Upper lobe of left lung (tissue), 6 donors: ENCODE measurements around the gene ATL2. TPM values are rescaled to one million over a fixed set of nuclear protein-coding genes. Genes with fewer than 3 reads are reported as not detected.

Experiments used
- ATAC-seq, 2 donors: fragments of 200-7000 bp; cut with Tn5 transposase; one replicate each; pipeline ENCODE4 v1.9.1; 2022; ENCODE audit warnings: mild to moderate bottlenecking in 2 of 2, moderate library complexity in 2 of 2; ENCODE audit not compliant: low FRiP score in 2 of 2
- DNase-seq, 2 donors: peaks; one replicate each; pipeline ENCODE4 v3.0.0-alpha.2; 2019 to 2020
- H3K27ac ChIP-seq, 4 donors: fragments of 200-600 bp; sonication (generic); one replicate each; pipeline ENCODE4 v1.5.1; 2016 to 2019
- H3K27me3 ChIP-seq, 4 donors: fragments of 200-600 bp; sonication (generic); one replicate each; pipeline ENCODE4 v1.5.1; 2017 to 2019
- H3K36me3 ChIP-seq, 4 donors: fragments of 200-600 bp; sonication (generic); one replicate each; pipeline ENCODE4 v1.5.1; 2016 to 2019
- H3K4me1 ChIP-seq, 4 donors: fragments of 200-600 bp; sonication (generic); one replicate each; pipeline ENCODE4 v1.5.1; 2018 to 2019
- H3K4me3 ChIP-seq, 4 donors: fragments of 200-600 bp; sonication (generic); one replicate each; pipeline ENCODE4 v1.5.1; 2017 to 2019; ENCODE audit warnings: mild to moderate bottlenecking in 2 of 4, moderate library complexity in 1 of 4
- H3K9me3 ChIP-seq, 4 donors: fragments of 200-600 bp; sonication (generic); one replicate each; pipeline ENCODE4 v1.5.1; 2018 to 2019
- EP300 ChIP-seq, 4 donors: sonication (generic); formaldehyde crosslinking; IDR thresholded peaks; one replicate each; pipeline ENCODE4 v1.5.1; 2017; ENCODE audit warnings: antibody characterized with exemption in 4 of 4, control low read depth in 2 of 4
- POLR2A ChIP-seq, 4 donors: fragments of 450-650 bp; IDR thresholded peaks; one replicate each; pipeline ENCODE4 v1.5.1; 2016 to 2017; ENCODE audit warnings: antibody characterized with exemption in 4 of 4, mild to moderate bottlenecking in 2 of 4
- POLR2AphosphoS5 ChIP-seq, 2 donors: sonication (generic); formaldehyde crosslinking; IDR thresholded peaks; one replicate each; pipeline ENCODE4 v1.5.1; 2017; ENCODE audit warnings: antibody characterized with exemption in 2 of 2
- WGBS, 2 donors: methylation state at CpG; one replicate each; pipeline ENCODE4 v1.1.5; 2017 to 2018; 5-methylcytosine and 5-hydroxymethylcytosine counted together
- total RNA-seq, 6 donors: library from RNA; depleted of rRNA in 4 of 6; stranded (reverse); fragments of >200 nt in 4 of 6; gene quantifications; one replicate each; pipeline versions ENCODE4 v1.1.0 to v1.2.1, GENCODE V29; 2016 to 2021
- TF ChIP-seq, protein P1 (sequence below), 6 experiments: fragments of 450-650 bp in 4 of 6; fragments of 200-600 bp in 2 of 6; sonication (generic) in 2 of 6; IDR thresholded peaks; one replicate each; pipeline ENCODE4 v1.5.1; 2016 to 2019; ENCODE audit warnings: antibody characterized with exemption in 6 of 6
- donor health status: DM: no; HTN: no; CAD: no; lungs with moderate emphysema.
- donor health status: DM: no; HTN: yes; CAD: no; lungs with severe emphysema.

ATL2 gene
- total RNA-seq, 6 donors from 2014 or later = 43.9 to 150 (median 68.1) TPM

DNA sequence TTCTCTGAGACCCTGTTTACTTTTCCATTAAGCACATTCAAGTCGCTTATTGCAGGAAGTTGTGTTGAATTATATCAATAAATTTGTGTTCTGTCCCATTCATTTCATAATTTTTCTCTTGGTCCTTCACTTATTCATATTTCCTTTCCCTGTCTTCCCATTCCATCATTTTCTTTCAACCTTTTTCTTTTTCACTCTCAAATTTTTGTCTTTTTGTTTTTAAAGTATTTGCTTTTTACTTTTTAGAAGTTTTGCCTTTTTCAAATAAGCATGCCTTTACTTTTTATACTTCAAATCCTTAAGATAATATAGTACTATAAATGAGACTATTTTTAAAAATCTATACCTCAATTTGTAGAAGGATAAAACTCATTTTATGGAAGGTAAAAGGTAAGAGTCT is 120.5 kb downstream of the ATL2 start:
- Histone ChIP-seq H3K4me3 (no peak overlapping the region), H3K36me3 (no peaks in the 10 kb centered on the region), H3K4me1 (no peaks in the 10 kb centered on the region), H3K9me3 (no peaks in the 10 kb centered on the region), H3K27ac (no peak overlapping the region), H3K27me3 (no peaks in the 10 kb centered on the region)
- ATAC-seq (no peak), DNase-seq (no peak)
- 78 to 81% methylated on average over 1 of the region's 1 CpG for WGBS, 2 donors
- TF ChIP-seq POLR2AphosphoS5 (IDR thresholded peaks at IDR 0.05) = no peak
- TF ChIP-seq, protein P1, sequence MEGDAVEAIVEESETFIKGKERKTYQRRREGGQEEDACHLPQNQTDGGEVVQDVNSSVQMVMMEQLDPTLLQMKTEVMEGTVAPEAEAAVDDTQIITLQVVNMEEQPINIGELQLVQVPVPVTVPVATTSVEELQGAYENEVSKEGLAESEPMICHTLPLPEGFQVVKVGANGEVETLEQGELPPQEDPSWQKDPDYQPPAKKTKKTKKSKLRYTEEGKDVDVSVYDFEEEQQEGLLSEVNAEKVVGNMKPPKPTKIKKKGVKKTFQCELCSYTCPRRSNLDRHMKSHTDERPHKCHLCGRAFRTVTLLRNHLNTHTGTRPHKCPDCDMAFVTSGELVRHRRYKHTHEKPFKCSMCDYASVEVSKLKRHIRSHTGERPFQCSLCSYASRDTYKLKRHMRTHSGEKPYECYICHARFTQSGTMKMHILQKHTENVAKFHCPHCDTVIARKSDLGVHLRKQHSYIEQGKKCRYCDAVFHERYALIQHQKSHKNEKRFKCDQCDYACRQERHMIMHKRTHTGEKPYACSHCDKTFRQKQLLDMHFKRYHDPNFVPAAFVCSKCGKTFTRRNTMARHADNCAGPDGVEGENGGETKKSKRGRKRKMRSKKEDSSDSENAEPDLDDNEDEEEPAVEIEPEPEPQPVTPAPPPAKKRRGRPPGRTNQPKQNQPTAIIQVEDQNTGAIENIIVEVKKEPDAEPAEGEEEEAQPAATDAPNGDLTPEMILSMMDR (IDR thresholded peaks at IDR 0.05) = no peak
- no peak for TF ChIP-seq POLR2A (IDR thresholded peaks at IDR 0.05)
- TF ChIP-seq EP300 (IDR thresholded peaks at IDR 0.05) = no peak

DNA sequence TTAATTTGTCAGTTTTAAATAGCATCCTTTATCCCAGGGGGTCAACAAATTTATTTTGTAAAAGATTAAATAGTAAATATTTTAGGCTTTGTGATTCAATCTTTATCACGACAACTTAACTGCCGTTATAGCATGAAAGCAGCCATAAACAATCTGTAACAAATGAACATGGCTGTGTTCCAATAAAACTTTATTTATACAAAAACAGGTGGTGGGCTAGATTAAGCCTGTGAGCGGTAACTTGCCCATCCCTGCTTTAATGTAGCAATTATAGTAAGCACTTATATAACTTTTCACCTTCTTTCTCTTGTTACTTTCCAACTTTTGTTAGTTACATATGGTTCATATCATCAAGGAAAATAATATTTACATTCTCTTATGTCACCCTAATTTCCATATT is 121.9 kb downstream of the ATL2 start:
- Histone ChIP-seq H3K9me3 (no peaks in the 10 kb centered on the region), H3K27me3 (no peaks in the 10 kb centered on the region), H3K36me3 (no peaks in the 10 kb centered on the region), H3K27ac (no peak overlapping the region), H3K4me3 (no peak overlapping the region), H3K4me1 (no peaks in the 10 kb centered on the region)
- no peak for DNase-seq
- 78 to 82% methylated on average over 3 of the region's 3 CpGs for WGBS, 2 donors
- ATAC-seq = no peak
- TF ChIP-seq, protein P1 (IDR thresholded peaks at IDR 0.05) = no peak
- TF ChIP-seq POLR2A (IDR thresholded peaks at IDR 0.05) (no peak), POLR2AphosphoS5 (IDR thresholded peaks at IDR 0.05) (no peak), EP300 (IDR thresholded peaks at IDR 0.05) (no peak)

DNA sequence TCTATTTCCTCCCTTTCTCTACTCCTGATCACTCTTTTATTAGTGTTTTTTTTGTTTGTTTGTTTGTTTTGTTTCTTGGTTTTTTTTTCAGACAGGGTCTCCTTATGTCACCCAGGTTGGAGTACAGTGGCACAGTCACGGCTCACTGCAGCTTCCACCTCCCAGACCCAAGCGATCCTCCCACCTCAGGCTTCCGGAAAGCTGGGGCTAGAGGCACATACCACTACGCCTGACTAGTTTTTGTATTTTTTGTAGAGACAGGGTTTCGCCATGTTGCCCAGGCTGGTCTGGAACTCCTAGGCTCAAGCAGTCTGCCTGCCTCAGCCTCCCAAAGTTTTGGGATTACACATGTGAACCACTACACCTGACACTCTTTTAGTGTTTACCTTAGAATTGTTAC is 122.3 kb downstream of the ATL2 start:
- WGBS, 2 donors = 91 to 99% methylated on average over 5 of the region's 5 CpGs
- ATAC-seq (no peak), DNase-seq (no peak)

DNA sequence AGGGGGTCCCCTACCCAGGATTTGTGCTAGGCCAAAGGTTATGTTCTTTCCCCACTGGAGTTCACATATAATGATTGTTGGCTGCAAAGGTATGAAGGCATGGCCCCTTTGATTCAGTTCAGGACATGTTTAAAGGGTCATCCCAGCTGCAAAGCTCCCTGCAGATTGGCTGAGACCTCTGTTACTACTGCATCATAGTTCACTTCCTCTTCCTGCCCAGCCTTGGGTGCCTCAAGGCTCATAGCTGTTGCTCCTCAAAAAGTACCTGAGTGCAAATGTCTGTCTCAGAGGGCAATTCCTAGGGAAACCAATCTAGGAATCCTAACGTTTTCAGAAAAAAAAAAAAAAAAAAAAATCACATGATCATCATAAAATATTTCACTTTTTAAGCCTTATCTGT is 125.1 kb downstream of the ATL2 start:
- ATAC-seq = no peak
- no peaks in the 10 kb centered on the region for H3K4me1 ChIP-seq
- no peak for DNase-seq
- H3K27me3 ChIP-seq = no peaks in the 10 kb centered on the region
- no peaks in the 10 kb centered on the region for H3K9me3 ChIP-seq
- WGBS, 2 donors = 51 to 55% methylated on average over 1 of the region's 1 CpG
- H3K4me3 ChIP-seq = no peak overlapping the region
- TF ChIP-seq POLR2A (IDR thresholded peaks at IDR 0.05) (no peak), EP300 (IDR thresholded peaks at IDR 0.05) (no peak), POLR2AphosphoS5 (IDR thresholded peaks at IDR 0.05) (no peak)
- TF ChIP-seq, protein P1 (IDR thresholded peaks at IDR 0.05) = no peak
- no peak overlapping the region for H3K27ac ChIP-seq
- no peaks in the 10 kb centered on the region for H3K36me3 ChIP-seq

More for the DNA sequence above, 122.3 kb downstream of the ATL2 start:
- Histone ChIP-seq H3K27ac (no peak overlapping the region), H3K36me3 (no peaks in the 10 kb centered on the region), H3K4me1 (no peaks in the 10 kb centered on the region), H3K4me3 (no peak overlapping the region), H3K9me3 (no peaks in the 10 kb centered on the region), H3K27me3 (no peaks in the 10 kb centered on the region)
- TF ChIP-seq EP300 (IDR thresholded peaks at IDR 0.05) = no peak
- no peak for TF ChIP-seq POLR2A (IDR thresholded peaks at IDR 0.05)
- TF ChIP-seq POLR2AphosphoS5 (IDR thresholded peaks at IDR 0.05) = no peak
- TF ChIP-seq, protein P1 (IDR thresholded peaks at IDR 0.05) = no peak

DNA sequence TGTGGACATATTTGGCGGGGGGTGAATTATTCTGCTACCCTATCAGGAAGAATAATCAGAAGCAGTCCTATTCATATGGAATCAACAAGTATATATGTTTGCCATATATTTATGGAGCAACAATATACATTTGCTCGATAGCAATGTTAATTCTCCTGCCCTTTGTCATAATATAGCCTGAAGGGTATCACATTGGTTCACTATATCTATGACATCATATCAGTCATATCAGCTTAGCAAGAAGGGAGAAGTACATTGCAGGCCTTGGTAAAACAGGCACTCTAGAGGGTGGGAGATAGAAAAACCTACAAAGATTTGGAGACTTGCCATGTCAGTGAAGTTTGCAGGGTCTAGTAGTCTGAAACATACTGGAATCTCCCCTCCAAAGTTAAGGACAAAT is 128.4 kb downstream of the ATL2 start:
- no peak overlapping the region for H3K4me3 ChIP-seq

More for the DNA sequence above, 128.4 kb downstream of the ATL2 start:
- ATAC-seq (no peak), DNase-seq (no peak)
- Histone ChIP-seq H3K27me3 (no peaks in the 10 kb centered on the region), H3K4me1 (no peaks in the 10 kb centered on the region), H3K36me3 (no peaks in the 10 kb centered on the region), H3K27ac (no peak overlapping the region), H3K9me3 (no peaks in the 10 kb centered on the region)
- TF ChIP-seq EP300 (IDR thresholded peaks at IDR 0.05) = no peak
- TF ChIP-seq, protein P1 (IDR thresholded peaks at IDR 0.05) = no peak
- TF ChIP-seq POLR2A (IDR thresholded peaks at IDR 0.05) = no peak
- TF ChIP-seq POLR2AphosphoS5 (IDR thresholded peaks at IDR 0.05) = no peak
- WGBS, 2 donors = 89 to 95% methylated on average over 2 of the region's 2 CpGs
